WTC11 (cell line): Measurements from ENCODE around the gene MEAF6. TPM values are rescaled to one million over a fixed set of nuclear protein-coding genes. Genes with fewer than 3 reads are reported as not detected.

Experiments
- ATAC-seq: fragments of 200-7000 bp; cut with Tn5 transposase; 2 replicates; pipeline ENCODE4 v1.10.0; 2021; ENCODE audit warnings: mild to moderate bottlenecking, moderate library complexity
- CTCF ChIA-PET: fragments of 300-600 bp; sonication (Branson Sonifier 250); formaldehyde crosslinking; loops from one replicate; lab custom pipeline; 2021; ENCODE audit warnings: antibody characterized with exemption; lab: Charles Lee
- POLR2A ChIA-PET: fragments of 350-600 bp; sonication (Branson Sonifier 250); formaldehyde crosslinking; loops from one replicate; lab custom pipeline; 2021; ENCODE audit warnings: antibody characterized with exemption; lab: Charles Lee
- DNase-seq: peaks from one replicate; pipeline ENCODE4 v3.0.0; 2021; ENCODE audit warnings: low spot score
- H3K27ac Mint-ChIP-seq: 2 replicates; pipeline ENCODE4 v1.8.0; 2021; ENCODE audit warnings: mixed read lengths
- H3K27me3 Mint-ChIP-seq: 2 replicates; pipeline ENCODE4 v1.8.0; 2021; ENCODE audit warnings: low read depth, mild to moderate bottlenecking, moderate library complexity, mixed read lengths
- H3K36me3 Mint-ChIP-seq: 2 replicates; pipeline ENCODE4 v1.8.0; 2021; ENCODE audit warnings: mixed read lengths
- H3K4me1 Mint-ChIP-seq: 2 replicates; pipeline ENCODE4 v1.8.0; 2022; ENCODE audit warnings: mixed read lengths
- H3K4me3 Mint-ChIP-seq: 2 replicates; pipeline ENCODE4 v1.8.0; 2021; ENCODE audit warnings: mild to moderate bottlenecking, moderate library complexity, mixed read lengths
- H3K9me3 Mint-ChIP-seq: 2 replicates; pipeline ENCODE4 v1.8.0; 2021; ENCODE audit warnings: mixed read lengths
- CBFB ChIP-seq: sonication (generic); formaldehyde crosslinking; IDR thresholded peaks from 2 replicates; pipeline ENCODE4 v1.8.1; 2022; ENCODE audit warnings: mild to moderate bottlenecking, low read depth, missing genetic modification reagents
- CREB1 ChIP-seq: sonication (generic); formaldehyde crosslinking; IDR thresholded peaks from 2 replicates; pipeline ENCODE4 v1.8.0; 2023; ENCODE audit warnings: mild to moderate bottlenecking, missing genetic modification reagents
- EMX1 ChIP-seq: fragments of 250-450 bp; sonication (Bioruptor Pico); IDR thresholded peaks from 2 replicates; pipeline ENCODE4 v1.8.0; 2021; ENCODE audit warnings: mild to moderate bottlenecking
- FOXJ3 ChIP-seq: sonication (generic); formaldehyde crosslinking; IDR thresholded peaks from 2 replicates; pipeline ENCODE4 v1.9.0; 2021; ENCODE audit warnings: missing genetic modification reagents, mild to moderate bottlenecking, borderline replicate concordance
- GABPB1 ChIP-seq: sonication (generic); formaldehyde crosslinking; IDR thresholded peaks from 2 replicates; pipeline ENCODE4 v1.8.1; 2023; ENCODE audit warnings: mild to moderate bottlenecking, missing genetic modification reagents
- MYBL2 ChIP-seq: sonication (generic); formaldehyde crosslinking; IDR thresholded peaks from 2 replicates; pipeline ENCODE4 v1.8.1; 2023; ENCODE audit warnings: mild to moderate bottlenecking, moderate library complexity, missing genetic modification reagents
- NFYB ChIP-seq: sonication (generic); formaldehyde crosslinking; conservative IDR thresholded peaks from 2 replicates; pipeline ENCODE4 v1.8.0; 2022; ENCODE audit warnings: low read depth, missing genetic modification reagents
- NR2C2 ChIP-seq: sonication (generic); formaldehyde crosslinking; IDR thresholded peaks from 2 replicates; pipeline ENCODE4 v1.8.0; 2022; ENCODE audit warnings: mild to moderate bottlenecking, missing genetic modification reagents
- OVOL2 ChIP-seq: fragments of 250-450 bp; sonication (Bioruptor Pico); IDR thresholded peaks from 2 replicates; pipeline ENCODE4 v1.9.0; 2021; ENCODE audit warnings: mild to moderate bottlenecking, borderline replicate concordance
- SOX15 ChIP-seq: fragments of 250-450 bp; sonication (Bioruptor Pico); IDR thresholded peaks from 2 replicates; pipeline ENCODE4 v1.9.0; 2021; ENCODE audit warnings: mild to moderate bottlenecking
- TCF7 ChIP-seq: sonication (generic); formaldehyde crosslinking; IDR thresholded peaks from 2 replicates; pipeline ENCODE4 v1.8.0; 2022; ENCODE audit warnings: mild to moderate bottlenecking, low read depth, missing genetic modification reagents, moderate library complexity
- TEAD1 ChIP-seq: sonication (generic); formaldehyde crosslinking; IDR thresholded peaks from 2 replicates; pipeline ENCODE4 v1.8.0; 2022; ENCODE audit warnings: mild to moderate bottlenecking, missing genetic modification reagents
- total RNA-seq: library from RNA; stranded (reverse); gene quantifications from 3 replicates; pipeline ENCODE4 v1.2.3, GENCODE V29; 2021
- TF ChIP-seq, protein P1 (sequence below): sonication (generic); formaldehyde crosslinking; conservative IDR thresholded peaks from 2 replicates; pipeline ENCODE4 v1.8.1; 2022; ENCODE audit warnings: mild to moderate bottlenecking, missing genetic modification reagents
- TF ChIP-seq, protein P2 (sequence below): sonication (generic); formaldehyde crosslinking; IDR thresholded peaks from 2 replicates; pipeline ENCODE4 v1.8.1; 2022; ENCODE audit warnings: missing genetic modification reagents, borderline replicate concordance
- TF ChIP-seq, protein P3 (sequence below): fragments of 250-450 bp; sonication (Bioruptor Pico); IDR thresholded peaks from 2 replicates; pipeline ENCODE4 v1.9.0; 2021; ENCODE audit warnings: mild to moderate bottlenecking
- TF ChIP-seq, protein P4 (sequence below): sonication (generic); formaldehyde crosslinking; IDR thresholded peaks from 2 replicates; pipeline ENCODE4 v1.8.0; 2022; ENCODE audit warnings: missing genetic modification reagents
- TF ChIP-seq, protein P5 (sequence below): fragments of 250-450 bp; sonication (Bioruptor Pico); IDR thresholded peaks from 2 replicates; pipeline ENCODE4 v1.9.0; 2021; ENCODE audit warnings: moderate library complexity, mild to moderate bottlenecking, inconsistent platforms, borderline replicate concordance
- TF ChIP-seq, protein P6 (sequence below): sonication (generic); formaldehyde crosslinking; IDR thresholded peaks from 2 replicates; pipeline ENCODE4 v1.8.1; 2022; ENCODE audit warnings: low read depth, missing genetic modification reagents, borderline replicate concordance

The MEAF6 gene
- total RNA-seq, 1 experiment from 2014 or later: 37.4 TPM

DNA sequence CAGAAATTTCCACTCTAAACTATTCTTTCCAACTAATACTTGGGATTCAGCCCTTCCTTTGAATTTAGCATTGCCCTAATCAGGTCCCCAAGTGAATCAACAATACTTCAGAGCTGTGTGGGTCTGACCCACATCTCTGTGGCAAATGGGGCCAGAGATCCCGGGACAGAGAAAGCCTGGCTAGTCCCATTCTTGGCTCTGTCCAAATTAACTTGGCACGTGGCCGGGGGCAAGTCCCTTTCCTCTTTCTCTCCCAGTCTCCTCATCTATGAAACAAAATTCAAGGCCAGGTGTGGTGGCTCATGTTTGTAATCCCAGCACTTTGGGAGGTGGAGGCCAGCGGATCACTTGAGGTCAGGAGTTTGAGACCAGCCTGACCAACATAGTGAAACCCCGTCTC, 46.5 kb downstream of the MEAF6 start:
- DNase-seq (no peak), ATAC-seq (no peak)
- H3K9me3 Mint-ChIP-seq: no peaks in the 10 kb centered on the region
- H3K4me1 Mint-ChIP-seq: peaks cover 15% of the 10 kb centered on the region
- H3K27me3 Mint-ChIP-seq: peaks cover 14% of the 10 kb centered on the region
- no peaks in the 10 kb centered on the region for H3K36me3 Mint-ChIP-seq
- CTCF ChIA-PET: interaction anchor here (1.2 kb wide), 1 partner anchor 12 kb away, joined by 3 read pairs; no protein-coding TSS in a partner anchor
- TF ChIP-seq, protein P1, sequence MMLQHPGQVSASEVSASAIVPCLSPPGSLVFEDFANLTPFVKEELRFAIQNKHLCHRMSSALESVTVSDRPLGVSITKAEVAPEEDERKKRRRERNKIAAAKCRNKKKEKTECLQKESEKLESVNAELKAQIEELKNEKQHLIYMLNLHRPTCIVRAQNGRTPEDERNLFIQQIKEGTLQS (CRISPR knock-in tag): no peak
- TF ChIP-seq, protein P2, sequence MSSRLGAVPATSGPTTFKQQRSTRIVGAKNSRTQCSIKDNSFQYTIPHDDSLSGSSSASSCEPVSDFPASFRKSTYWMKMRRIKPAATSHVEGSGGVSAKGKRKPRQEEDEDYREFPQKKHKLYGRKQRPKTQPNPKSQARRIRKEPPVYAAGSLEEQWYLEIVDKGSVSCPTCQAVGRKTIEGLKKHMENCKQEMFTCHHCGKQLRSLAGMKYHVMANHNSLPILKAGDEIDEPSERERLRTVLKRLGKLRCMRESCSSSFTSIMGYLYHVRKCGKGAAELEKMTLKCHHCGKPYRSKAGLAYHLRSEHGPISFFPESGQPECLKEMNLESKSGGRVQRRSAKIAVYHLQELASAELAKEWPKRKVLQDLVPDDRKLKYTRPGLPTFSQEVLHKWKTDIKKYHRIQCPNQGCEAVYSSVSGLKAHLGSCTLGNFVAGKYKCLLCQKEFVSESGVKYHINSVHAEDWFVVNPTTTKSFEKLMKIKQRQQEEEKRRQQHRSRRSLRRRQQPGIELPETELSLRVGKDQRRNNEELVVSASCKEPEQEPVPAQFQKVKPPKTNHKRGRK (CRISPR knock-in tag): no peak
- no peak for TF ChIP-seq NFYB (CRISPR knock-in tag)
- POLR2A ChIA-PET: no interaction called here
- H3K4me3 Mint-ChIP-seq: no peak overlapping the region
- H3K27ac Mint-ChIP-seq: no peak overlapping the region

DNA sequence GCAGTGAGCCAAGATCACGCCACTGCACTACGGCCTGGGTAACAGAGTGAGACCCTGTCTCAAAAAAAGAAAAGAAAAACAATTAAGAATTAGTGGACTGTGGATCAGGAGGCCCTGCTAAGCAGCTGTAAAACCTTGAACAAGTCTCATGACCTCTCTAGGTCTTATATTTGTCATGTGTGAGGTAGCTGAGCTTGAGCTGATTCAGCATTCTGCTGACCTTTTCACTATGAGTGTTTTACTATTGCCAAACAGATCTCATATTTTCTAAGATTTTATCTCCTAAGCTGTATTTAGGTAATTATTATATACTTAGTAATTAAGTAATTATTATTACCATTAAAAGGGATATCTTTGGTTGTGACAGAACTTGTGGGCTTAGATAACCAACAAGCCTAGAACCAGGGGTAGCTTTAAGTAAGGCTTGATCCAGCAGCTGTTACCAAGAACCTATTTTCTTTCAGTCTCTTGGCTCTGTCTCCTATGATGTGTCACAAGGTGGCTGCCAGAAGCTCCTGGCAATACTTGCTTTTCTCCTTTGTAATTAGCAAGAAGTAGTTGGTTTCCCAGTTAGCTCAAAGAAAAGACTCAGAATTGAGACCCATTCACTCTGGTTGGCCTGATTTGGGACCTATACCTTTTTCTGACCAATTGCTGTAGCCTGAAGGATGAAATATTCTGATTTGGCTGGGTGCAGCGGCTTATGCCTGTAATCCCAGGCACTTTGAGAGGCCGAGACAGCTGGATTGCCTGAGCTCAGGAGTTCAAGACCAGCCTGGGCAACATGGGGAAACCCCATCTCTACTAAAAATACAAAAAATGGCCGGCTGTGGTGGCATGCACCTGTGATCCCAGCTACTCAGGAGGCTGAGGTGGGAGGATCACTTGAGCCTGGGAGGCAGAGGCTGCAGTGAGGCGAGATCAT, 48.7 kb downstream of the MEAF6 start:
- CTCF ChIA-PET: interaction anchor here (0.7 to 4.6 kb wide), 6 partner anchors 8 to 31 kb away, joined by 3 to 26 read pairs (median 4); partner anchors contain the start of gene ZC3H12A
- TF ChIP-seq TEAD1 (CRISPR knock-in tag) (no peak), TCF7 (no peak), EMX1 (no peak), NR2C2 (CRISPR knock-in tag) (no peak), CBFB (no peak), FOXJ3 (CRISPR knock-in tag) (no peak), OVOL2 (no peak), SOX15 (CRISPR knock-in tag) (no peak), MYBL2 (CRISPR knock-in tag) (no peak), GABPB1 (CRISPR knock-in tag) (no peak), CREB1 (no peak)
- TF ChIP-seq, protein P3, sequence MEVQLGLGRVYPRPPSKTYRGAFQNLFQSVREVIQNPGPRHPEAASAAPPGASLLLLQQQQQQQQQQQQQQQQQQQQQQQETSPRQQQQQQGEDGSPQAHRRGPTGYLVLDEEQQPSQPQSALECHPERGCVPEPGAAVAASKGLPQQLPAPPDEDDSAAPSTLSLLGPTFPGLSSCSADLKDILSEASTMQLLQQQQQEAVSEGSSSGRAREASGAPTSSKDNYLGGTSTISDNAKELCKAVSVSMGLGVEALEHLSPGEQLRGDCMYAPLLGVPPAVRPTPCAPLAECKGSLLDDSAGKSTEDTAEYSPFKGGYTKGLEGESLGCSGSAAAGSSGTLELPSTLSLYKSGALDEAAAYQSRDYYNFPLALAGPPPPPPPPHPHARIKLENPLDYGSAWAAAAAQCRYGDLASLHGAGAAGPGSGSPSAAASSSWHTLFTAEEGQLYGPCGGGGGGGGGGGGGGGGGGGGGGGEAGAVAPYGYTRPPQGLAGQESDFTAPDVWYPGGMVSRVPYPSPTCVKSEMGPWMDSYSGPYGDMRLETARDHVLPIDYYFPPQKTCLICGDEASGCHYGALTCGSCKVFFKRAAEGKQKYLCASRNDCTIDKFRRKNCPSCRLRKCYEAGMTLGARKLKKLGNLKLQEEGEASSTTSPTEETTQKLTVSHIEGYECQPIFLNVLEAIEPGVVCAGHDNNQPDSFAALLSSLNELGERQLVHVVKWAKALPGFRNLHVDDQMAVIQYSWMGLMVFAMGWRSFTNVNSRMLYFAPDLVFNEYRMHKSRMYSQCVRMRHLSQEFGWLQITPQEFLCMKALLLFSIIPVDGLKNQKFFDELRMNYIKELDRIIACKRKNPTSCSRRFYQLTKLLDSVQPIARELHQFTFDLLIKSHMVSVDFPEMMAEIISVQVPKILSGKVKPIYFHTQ (CRISPR knock-in tag): no peak
- TF ChIP-seq, protein P4, sequence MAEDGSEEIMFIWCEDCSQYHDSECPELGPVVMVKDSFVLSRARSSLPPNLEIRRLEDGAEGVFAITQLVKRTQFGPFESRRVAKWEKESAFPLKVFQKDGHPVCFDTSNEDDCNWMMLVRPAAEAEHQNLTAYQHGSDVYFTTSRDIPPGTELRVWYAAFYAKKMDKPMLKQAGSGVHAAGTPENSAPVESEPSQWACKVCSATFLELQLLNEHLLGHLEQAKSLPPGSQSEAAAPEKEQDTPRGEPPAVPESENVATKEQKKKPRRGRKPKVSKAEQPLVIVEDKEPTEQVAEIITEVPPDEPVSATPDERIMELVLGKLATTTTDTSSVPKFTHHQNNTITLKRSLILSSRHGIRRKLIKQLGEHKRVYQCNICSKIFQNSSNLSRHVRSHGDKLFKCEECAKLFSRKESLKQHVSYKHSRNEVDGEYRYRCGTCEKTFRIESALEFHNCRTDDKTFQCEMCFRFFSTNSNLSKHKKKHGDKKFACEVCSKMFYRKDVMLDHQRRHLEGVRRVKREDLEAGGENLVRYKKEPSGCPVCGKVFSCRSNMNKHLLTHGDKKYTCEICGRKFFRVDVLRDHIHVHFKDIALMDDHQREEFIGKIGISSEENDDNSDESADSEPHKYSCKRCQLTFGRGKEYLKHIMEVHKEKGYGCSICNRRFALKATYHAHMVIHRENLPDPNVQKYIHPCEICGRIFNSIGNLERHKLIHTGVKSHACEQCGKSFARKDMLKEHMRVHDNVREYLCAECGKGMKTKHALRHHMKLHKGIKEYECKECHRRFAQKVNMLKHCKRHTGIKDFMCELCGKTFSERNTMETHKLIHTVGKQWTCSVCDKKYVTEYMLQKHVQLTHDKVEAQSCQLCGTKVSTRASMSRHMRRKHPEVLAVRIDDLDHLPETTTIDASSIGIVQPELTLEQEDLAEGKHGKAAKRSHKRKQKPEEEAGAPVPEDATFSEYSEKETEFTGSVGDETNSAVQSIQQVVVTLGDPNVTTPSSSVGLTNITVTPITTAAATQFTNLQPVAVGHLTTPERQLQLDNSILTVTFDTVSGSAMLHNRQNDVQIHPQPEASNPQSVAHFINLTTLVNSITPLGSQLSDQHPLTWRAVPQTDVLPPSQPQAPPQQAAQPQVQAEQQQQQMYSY: no peak
- TF ChIP-seq, protein P5, sequence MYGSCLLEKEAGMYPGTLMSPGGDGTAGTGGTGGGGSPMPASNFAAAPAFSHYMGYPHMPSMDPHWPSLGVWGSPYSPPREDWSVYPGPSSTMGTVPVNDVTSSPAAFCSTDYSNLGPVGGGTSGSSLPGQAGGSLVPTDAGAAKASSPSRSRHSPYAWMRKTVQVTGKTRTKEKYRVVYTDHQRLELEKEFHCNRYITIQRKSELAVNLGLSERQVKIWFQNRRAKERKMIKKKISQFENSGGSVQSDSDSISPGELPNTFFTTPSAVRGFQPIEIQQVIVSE (CRISPR knock-in tag): no peak
- TF ChIP-seq, protein P6, sequence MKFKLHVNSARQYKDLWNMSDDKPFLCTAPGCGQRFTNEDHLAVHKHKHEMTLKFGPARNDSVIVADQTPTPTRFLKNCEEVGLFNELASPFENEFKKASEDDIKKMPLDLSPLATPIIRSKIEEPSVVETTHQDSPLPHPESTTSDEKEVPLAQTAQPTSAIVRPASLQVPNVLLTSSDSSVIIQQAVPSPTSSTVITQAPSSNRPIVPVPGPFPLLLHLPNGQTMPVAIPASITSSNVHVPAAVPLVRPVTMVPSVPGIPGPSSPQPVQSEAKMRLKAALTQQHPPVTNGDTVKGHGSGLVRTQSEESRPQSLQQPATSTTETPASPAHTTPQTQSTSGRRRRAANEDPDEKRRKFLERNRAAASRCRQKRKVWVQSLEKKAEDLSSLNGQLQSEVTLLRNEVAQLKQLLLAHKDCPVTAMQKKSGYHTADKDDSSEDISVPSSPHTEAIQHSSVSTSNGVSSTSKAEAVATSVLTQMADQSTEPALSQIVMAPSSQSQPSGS (CRISPR knock-in tag): no peak
- H3K4me1 Mint-ChIP-seq: no peaks in the 10 kb centered on the region
- POLR2A ChIA-PET: no interaction called here
- DNase-seq (no peak), ATAC-seq (no peak)
- H3K9me3 Mint-ChIP-seq: no peaks in the 10 kb centered on the region
- H3K4me3 Mint-ChIP-seq: no peak overlapping the region
- H3K36me3 Mint-ChIP-seq: no peaks in the 10 kb centered on the region
- H3K27ac Mint-ChIP-seq: no peak overlapping the region
- no peaks in the 10 kb centered on the region for H3K27me3 Mint-ChIP-seq
